GM19351 (cell line): ENCODE measurements around the gene RGS3.
"Not testable (repeated sequence)": the region's sequence is repeated elsewhere in the genome, so short reads cannot be mapped to it uniquely, and the experiment has no call there.

Experiments used
- ATAC-seq: cut with Tn5 transposase; IDR thresholded peaks from one replicate; pipeline ENCODE4 v1.9.1; 2021; ENCODE audit warnings: mild to moderate bottlenecking, moderate library complexity; ENCODE audit not compliant: unreplicated experiment

Gene RGS3

GRCh38 chr9:113631137-113631765 lies 167.7 kb downstream of the RGS3 start:
- ATAC-seq = no peak

DNA sequence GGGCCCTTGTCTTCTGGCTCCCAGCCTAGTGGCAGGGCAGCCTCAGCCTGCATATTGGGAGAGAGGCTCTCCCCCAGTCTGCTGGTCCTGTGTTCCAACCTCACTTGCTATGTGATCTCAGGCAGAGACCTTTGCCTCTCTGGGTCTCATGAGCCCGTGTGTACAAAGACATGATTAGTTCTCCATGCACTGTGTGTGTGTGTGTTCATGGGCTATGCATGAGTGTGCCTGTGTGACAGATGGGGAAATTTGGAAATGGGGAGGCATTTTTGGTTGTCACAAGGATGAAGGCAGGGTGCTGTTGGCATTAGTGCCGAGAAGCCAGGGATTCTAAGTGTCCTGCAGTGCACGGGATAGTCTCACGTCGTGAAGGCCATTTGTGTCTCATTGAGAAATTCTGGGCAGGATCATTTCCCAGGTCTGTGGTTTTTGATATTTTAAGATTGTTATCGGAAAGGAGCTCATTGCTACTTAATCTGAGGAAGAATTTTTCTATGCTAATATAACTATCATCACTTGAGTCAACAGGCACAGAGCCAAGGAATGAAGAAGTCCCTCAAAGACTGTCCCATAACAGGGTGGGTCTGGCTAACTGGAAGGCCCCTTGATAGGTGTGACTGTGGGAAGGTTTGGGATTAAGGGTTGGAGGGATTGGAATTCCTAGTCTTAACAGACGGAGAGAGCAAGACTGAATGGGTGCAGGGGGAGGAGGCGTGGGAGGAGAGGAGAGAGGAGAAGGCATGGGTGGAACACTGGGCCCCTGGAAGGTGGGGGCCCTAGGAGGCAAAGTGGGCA lies 168.5 kb downstream of the RGS3 start:
- no peak for ATAC-seq

DNA sequence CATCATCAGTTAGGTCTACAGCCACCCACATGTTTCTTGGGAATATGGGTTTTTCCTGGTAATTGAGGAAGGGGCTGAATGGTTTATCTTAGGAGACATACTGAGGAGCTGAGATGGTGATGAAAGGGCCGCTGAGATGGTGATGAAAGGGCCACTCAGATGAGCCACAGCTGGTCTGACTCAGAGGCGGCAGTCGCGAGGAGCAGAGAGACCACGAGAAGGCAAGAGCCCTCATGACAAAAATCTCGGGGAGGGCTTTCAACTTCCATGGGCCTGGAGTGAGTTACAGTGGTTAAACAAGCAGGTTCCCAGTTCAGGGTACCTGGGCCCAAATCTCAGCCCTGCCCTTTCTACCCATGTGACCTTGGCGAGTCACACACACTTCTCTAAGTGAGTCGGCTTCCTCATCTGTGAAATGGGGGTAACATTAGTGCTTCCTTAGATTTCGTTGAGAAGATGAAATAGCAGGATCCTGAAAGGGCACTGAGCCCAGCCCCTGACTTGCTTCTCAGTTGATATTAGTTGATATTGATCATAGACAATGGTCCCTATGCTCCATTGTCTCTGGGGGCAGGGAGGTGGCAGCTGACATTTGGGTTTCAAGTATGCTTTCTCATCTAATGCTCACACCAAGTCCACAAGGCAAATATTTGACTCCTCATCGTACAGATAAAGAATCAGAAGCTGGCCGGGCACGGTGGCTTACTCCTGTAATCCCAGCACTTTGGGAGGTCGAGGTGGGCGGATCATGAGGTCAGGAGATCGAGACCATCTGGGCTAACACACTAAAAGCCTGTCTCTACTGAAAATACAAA lies 169.5 kb downstream of the RGS3 start:
- ATAC-seq = no peak

DNA sequence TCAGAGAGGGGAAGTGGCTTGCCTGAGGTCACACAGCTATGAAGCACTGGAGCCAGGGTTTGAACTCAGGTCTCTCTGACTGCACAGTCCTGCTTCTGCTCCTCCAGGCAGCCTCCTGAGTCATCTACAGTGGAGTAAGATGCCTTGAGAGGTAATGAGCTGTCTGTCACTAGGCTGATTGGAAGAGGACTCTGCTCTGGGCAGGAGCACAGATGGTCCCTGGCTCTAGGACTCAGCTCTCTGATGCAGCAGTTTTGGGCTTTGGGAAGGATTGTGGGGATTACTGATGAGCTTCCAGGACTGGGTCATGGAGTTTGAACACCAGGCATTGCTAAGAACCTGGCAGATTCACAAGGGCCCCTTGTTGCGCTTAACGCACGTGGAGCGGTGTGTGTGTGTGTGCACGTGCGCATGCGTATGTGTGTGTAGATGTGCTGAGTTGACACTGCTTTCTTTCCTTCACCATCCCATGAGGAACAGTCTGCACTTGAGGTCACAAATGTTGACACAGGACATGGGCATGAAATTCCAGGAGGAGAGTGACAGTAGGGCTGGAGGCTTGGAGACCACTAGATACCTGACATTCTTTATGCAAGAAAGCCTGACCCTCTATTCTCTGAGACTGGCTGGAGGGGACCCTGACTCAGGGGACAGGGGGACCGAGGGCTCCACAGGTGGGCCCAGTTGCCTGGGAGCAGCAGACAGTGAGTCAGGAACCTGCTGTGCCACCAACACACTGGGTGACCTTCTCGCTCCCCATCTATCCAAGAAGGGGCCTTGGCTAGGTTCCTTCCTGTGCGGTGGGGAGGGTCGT lies 170.5 kb downstream of the RGS3 start:
- no peak for ATAC-seq

DNA sequence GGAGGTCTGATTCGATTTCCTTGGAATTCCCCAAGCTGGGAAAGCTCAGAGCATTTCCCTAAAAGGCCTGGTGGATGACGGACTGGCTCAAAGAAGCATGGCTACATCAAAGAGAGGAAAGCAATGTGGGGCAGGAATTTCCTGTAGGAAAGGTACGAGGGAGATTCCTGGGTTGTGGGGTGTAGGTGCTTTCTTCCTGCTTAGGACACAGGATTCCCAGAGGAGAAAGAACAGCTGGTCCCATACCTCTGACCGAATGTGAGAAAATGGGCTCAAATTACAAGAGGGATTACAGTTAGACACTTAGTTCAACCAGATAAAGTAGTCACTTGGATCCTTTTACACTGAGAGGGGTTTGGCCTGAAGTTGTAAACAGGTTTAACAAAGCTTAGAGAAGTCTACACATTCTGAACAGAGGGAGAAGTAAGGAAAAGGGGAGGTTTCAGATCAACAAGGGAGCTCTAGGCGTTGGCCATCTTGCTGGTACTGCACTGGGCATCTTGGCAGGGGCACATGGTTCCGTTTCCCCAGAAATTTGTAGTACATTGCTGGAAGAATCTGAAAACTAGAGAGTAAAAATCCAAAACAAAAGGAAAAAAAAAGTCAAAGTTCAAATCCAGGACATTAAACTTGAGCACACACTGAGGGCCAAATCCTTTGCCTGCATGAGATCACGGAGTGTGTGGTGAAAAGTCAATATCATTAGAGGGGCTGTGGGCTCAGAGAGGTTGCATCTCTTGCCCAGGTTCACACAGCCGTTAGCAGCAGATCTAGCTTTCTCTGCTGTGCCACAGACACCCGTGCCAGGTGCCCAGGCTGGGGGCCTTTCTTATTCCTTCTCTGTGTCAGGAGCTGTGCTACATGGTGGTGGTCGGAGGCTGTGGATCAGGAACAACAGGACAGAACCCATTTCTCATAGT lies 171.3 kb downstream of the RGS3 start:
- no peak for ATAC-seq

DNA sequence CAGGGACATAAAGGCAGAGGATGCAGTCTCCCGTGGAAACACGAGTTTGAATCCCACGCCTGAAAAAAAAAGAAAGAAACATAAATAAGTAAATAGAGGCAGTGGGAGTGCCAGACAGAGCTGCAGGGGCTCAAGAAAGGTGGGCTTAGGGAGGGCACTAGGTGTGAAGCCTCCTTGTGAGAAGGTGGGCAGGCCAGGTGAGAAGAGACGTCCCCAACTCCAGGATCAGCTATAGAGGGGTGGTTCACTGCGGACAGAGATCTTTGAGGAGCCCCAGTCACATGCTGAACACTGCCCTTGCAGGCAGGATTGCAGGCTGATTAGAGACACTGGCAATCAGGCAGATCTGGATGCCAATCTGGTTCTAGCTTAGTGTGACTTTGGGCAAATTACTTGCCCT lies 172.1 kb downstream of the RGS3 start:
- ATAC-seq = no peak

GRCh38 chr9:113636165-113636564 lies 172.6 kb downstream of the RGS3 start:
- ATAC-seq = no peak

DNA sequence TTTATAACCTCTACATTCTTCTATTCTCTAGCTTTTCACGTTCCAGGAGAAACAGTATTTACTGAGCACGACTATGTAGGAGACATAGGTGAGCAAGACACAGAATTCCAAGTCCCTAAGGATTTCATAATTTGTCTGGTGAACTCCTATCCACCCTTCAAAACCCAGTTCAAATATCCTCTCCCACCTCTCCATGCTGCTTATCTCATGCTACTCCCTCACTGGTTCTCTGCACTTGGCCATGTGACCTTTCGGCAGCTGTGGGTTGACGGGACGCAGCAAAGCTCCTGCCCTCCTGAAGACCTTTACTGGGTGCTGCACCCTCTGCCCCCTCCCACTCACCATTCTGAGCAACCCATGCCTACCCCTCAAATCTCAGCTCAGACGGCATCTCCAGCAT lies 173.2 kb downstream of the RGS3 start:
- ATAC-seq = no peak

DNA sequence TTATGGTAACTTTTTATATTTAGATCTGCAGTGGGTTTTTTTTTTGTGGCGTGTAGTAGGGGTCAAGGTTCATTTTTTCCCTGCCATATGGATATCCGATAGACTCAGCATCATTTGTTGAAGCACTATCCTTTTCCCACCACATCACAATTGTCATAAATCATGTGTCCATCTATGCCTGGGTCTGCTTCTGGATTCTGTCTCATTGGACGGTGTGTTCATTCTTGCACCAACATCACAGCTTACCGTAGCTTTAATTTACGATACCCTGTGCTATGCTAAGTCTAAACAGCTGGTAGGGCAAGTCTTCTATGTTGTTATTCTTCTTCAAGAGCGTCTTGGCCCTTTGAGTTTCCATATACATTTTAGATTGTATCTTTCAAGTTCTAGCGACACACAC lies 175.0 kb downstream of the RGS3 start:
- ATAC-seq = no peak

- ATAC-seq = no peak
These were observed 175.4 kb downstream of the RGS3 start for GRCh38 chr9:113638897-113639296.

DNA sequence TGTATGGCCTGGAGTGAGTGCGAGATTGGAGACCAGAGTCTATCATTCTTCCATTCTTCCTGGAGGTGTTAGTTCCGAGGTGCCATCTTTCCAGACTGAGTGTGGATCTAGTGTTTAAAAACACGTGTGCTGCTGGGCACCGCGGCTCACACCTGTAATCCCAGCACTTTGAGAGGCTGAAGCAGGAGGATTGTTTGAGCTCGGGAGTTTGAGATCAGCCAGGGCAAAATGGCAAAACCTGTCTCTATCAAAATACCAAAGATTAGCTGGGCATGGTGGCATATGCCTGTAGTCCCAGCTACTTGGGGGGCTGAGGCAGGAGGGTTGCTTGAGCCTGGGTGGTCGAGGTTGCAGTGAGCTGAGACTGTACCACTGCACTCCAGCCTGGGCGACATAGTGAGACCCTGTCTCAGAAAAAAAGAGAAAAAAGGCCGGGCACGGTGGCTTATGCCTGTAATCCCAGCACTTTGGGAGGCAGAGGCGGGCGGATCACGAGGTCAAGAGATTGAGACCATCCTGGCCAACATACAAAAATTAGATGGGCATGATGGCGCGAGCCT lies 176.0 kb downstream of the RGS3 start:
- not testable (repeated sequence) for ATAC-seq

GRCh38 chr9:113640418-113640817 lies 176.9 kb downstream of the RGS3 start:
- no peak for ATAC-seq

DNA sequence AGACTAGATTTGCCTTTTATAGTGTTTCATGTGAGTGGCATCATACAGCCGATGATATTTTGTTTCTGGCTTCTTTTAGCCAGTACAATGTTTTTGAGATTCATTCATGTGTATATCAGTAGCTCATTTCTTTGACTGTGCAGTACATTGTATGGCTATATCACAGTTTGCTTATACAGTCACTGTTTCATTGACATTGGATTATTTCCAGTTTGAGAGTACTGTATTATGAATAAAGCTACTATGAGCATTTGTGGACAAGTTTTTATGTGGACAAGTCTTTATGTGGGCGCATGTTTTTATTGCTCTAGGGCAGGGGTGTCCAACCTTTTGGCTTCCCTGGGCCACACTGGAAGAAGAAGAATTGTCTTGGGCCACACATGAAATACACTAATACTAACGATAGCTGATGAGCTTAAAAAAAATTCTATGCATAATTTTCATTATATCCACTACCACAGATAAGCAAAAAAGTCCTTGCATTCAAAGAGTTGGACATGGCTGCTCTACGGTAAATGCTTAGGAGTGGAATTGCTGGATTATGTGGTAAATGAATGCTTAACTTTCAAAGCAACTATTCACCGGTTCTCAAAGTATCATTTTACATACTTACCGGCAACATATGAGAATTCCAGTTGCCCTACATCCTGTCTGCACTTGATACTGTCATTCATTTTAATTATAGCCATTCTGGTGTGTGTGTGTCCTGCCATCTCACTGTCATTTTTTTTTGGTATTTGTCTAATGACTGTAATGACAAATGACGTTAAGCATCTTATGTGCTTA lies 177.8 kb downstream of the RGS3 start:
- ATAC-seq = no peak

- ATAC-seq = no peak
These were observed 180.8 kb downstream of the RGS3 start for GRCh38 chr9:113644321-113644720.

DNA sequence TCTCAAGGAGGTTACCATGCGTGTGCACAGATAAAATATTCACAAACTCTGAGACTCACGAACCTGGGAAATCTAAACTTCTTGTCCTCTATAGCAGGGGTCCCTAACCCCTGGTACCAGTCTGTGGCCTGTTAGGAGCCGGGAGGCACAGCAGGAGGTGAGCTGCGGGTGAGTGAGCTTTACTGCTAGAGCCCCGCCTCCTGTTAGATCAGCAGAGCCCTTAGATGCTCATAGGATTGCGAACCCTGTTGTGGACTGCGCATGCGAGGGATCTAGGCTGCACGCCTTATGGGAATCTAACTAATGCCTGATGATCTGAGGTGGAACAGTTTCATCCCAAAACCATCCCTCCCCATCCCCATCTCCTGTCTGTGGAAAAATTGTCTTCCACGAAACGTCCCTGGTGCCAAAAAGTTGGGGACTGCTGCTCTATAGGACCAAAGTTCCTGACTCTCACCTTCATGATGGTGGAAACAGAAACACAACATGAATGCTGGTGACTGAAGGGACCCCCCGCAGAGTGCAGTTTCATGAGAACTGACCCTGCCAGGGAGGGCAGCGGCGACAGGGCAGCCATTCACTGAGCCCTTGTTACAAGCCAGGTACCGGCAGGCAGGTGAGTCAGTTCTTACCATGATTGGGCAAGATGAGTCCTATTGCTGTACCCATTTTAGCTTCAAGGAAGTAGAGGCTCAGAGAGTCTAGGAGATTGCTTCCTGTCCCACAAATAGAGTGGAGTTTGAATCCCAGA lies 181.9 kb downstream of the RGS3 start:
- no peak for ATAC-seq

- ATAC-seq = no peak
These were observed 182.4 kb downstream of the RGS3 start for GRCh38 chr9:113645978-113646253.

- ATAC-seq = no peak
These were observed 183.0 kb downstream of the RGS3 start for GRCh38 chr9:113646491-113646890.
